ENCODE measurements around the gene BTG3.

DNA sequence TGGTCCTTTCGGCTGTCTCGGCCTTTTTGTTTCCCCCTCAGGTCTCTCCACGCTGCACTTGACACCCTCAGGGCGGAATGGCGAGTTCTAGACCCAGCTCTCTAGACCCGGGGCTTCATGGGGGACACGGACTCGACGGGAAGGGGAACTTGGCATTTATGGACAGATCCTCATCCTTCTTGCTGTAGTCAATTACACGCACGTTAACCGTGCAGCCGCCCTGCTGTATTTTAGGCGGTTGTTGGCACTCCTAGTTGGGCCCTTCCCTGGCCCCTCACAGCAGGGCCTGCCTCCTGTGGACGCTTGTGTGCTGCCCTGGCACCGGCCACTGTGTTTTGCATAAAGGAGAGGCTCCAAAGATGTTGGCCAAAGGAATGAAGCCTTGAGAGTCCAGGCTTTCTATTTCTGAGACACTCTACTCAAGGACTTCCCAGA is 558 bp upstream of the BTG3 start:
- TF ChIP-seq, protein P1, sequence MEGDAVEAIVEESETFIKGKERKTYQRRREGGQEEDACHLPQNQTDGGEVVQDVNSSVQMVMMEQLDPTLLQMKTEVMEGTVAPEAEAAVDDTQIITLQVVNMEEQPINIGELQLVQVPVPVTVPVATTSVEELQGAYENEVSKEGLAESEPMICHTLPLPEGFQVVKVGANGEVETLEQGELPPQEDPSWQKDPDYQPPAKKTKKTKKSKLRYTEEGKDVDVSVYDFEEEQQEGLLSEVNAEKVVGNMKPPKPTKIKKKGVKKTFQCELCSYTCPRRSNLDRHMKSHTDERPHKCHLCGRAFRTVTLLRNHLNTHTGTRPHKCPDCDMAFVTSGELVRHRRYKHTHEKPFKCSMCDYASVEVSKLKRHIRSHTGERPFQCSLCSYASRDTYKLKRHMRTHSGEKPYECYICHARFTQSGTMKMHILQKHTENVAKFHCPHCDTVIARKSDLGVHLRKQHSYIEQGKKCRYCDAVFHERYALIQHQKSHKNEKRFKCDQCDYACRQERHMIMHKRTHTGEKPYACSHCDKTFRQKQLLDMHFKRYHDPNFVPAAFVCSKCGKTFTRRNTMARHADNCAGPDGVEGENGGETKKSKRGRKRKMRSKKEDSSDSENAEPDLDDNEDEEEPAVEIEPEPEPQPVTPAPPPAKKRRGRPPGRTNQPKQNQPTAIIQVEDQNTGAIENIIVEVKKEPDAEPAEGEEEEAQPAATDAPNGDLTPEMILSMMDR (IDR thresholded peaks at IDR 0.05; ENCODE audit: low read depth, low read length, poor library complexity, severe bottlenecking): no peak
- no peak for TF ChIP-seq EZH2phosphoT487 (IDR thresholded peaks at IDR 0.05; ENCODE audit: borderline replicate concordance, low read length)
